H1 (cell line): ENCODE measurements around the gene IFT20. TPM values are rescaled to one million over a fixed set of nuclear protein-coding genes. Genes with fewer than 3 reads are reported as not detected.

ENCODE experiments used
- ASH2L ChIP-seq: fragments of 200-600, 300-600 bp; sonication (generic); IDR thresholded peaks from one replicate; pipeline ENCODE4 v1.7.1; 2017; ENCODE audit warnings: low read length
- ATF3 ChIP-seq: IDR thresholded peaks from 2 replicates; pipeline ENCODE4 v1.6.1; 2011; ENCODE audit warnings: low read depth, mild to moderate bottlenecking, low read length; ENCODE audit not compliant: insufficient read depth
- CTBP2 ChIP-seq: IDR thresholded peaks from 2 replicates; pipeline ENCODE4 v1.7.0; 2011; ENCODE audit warnings: borderline replicate concordance, mild to moderate bottlenecking, moderate library complexity, mixed read lengths, low read length; ENCODE audit not compliant: insufficient read depth, insufficient read length
- NANOG ChIP-seq: IDR thresholded peaks from 2 replicates; pipeline ENCODE4 v1.6.1; 2011; ENCODE audit warnings: low read length, low read depth, mild to moderate bottlenecking, inconsistent platforms; ENCODE audit not compliant: insufficient read depth, poor library complexity, severe bottlenecking
- polyA plus RNA-seq, 7 experiments: library from polyadenylated mRNA; depleted of rRNA in 3 of 7; stranded (reverse) in 5 of 7; unstranded in 2 of 7; fragments of >200 nt in 5 of 7; fragments of 200-250 nt in 2 of 7; gene quantifications; 1 replicate in 5 of 7; 2 replicates in 1 of 7; 4 replicates in 1 of 7; pipeline versions ENCODE4 v1.2.1 to v1.2.3, GENCODE V29; 2011 to 2013; ENCODE audit warnings: missing spikeins in 2 of 7, mixed read lengths in 2 of 7
- total RNA-seq: library from RNA; stranded (reverse); fragmentation: NEBNext Ultra II Directional; extraction: Animal tissue kit (Norgen Biotek cat#: 25700); gene quantifications from 2 replicates; pipeline ENCODE4 v1.2.1, GENCODE V29; 2021
- TF ChIP-seq, protein P1 (sequence below): fragments of 300-600 bp; sonication (generic); IDR thresholded peaks from 2 replicates; pipeline ENCODE4 v1.7.1; 2012; ENCODE audit warnings: low read length, moderate library complexity, mild to moderate bottlenecking, inconsistent platforms; ENCODE audit not compliant: insufficient replicate concordance

The IFT20 gene
- total and polyA plus RNA-seq, 2 of the 8 experiments (the other 6 are each of a cell fraction or from before 2014, with no cell fraction given), result 9.0 to 21.0 TPM

DNA sequence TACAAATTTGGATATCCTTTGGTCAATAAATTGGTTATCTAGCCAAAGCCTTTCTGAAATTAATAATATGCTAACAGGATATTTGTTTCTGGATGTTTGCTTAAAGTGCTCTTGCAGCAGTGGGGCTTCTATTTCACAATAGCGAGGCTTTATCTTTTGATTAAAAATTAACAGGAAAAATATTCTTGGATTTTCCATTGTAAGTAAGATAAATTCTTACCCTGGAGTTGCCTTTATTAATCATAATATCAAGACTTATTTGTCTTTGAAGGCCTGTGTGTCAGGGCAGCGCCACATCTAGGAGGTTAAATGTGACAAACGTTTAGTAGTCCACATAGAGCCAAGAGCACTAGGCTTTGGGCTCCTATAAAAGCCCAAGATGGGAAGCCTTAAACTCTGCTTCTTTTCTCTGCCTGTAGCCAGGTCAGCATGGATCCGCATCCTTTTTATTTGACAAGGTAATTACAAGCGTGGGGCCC, 11.0 kb downstream of the IFT20 start (continued):
- TF ChIP-seq, protein P1, sequence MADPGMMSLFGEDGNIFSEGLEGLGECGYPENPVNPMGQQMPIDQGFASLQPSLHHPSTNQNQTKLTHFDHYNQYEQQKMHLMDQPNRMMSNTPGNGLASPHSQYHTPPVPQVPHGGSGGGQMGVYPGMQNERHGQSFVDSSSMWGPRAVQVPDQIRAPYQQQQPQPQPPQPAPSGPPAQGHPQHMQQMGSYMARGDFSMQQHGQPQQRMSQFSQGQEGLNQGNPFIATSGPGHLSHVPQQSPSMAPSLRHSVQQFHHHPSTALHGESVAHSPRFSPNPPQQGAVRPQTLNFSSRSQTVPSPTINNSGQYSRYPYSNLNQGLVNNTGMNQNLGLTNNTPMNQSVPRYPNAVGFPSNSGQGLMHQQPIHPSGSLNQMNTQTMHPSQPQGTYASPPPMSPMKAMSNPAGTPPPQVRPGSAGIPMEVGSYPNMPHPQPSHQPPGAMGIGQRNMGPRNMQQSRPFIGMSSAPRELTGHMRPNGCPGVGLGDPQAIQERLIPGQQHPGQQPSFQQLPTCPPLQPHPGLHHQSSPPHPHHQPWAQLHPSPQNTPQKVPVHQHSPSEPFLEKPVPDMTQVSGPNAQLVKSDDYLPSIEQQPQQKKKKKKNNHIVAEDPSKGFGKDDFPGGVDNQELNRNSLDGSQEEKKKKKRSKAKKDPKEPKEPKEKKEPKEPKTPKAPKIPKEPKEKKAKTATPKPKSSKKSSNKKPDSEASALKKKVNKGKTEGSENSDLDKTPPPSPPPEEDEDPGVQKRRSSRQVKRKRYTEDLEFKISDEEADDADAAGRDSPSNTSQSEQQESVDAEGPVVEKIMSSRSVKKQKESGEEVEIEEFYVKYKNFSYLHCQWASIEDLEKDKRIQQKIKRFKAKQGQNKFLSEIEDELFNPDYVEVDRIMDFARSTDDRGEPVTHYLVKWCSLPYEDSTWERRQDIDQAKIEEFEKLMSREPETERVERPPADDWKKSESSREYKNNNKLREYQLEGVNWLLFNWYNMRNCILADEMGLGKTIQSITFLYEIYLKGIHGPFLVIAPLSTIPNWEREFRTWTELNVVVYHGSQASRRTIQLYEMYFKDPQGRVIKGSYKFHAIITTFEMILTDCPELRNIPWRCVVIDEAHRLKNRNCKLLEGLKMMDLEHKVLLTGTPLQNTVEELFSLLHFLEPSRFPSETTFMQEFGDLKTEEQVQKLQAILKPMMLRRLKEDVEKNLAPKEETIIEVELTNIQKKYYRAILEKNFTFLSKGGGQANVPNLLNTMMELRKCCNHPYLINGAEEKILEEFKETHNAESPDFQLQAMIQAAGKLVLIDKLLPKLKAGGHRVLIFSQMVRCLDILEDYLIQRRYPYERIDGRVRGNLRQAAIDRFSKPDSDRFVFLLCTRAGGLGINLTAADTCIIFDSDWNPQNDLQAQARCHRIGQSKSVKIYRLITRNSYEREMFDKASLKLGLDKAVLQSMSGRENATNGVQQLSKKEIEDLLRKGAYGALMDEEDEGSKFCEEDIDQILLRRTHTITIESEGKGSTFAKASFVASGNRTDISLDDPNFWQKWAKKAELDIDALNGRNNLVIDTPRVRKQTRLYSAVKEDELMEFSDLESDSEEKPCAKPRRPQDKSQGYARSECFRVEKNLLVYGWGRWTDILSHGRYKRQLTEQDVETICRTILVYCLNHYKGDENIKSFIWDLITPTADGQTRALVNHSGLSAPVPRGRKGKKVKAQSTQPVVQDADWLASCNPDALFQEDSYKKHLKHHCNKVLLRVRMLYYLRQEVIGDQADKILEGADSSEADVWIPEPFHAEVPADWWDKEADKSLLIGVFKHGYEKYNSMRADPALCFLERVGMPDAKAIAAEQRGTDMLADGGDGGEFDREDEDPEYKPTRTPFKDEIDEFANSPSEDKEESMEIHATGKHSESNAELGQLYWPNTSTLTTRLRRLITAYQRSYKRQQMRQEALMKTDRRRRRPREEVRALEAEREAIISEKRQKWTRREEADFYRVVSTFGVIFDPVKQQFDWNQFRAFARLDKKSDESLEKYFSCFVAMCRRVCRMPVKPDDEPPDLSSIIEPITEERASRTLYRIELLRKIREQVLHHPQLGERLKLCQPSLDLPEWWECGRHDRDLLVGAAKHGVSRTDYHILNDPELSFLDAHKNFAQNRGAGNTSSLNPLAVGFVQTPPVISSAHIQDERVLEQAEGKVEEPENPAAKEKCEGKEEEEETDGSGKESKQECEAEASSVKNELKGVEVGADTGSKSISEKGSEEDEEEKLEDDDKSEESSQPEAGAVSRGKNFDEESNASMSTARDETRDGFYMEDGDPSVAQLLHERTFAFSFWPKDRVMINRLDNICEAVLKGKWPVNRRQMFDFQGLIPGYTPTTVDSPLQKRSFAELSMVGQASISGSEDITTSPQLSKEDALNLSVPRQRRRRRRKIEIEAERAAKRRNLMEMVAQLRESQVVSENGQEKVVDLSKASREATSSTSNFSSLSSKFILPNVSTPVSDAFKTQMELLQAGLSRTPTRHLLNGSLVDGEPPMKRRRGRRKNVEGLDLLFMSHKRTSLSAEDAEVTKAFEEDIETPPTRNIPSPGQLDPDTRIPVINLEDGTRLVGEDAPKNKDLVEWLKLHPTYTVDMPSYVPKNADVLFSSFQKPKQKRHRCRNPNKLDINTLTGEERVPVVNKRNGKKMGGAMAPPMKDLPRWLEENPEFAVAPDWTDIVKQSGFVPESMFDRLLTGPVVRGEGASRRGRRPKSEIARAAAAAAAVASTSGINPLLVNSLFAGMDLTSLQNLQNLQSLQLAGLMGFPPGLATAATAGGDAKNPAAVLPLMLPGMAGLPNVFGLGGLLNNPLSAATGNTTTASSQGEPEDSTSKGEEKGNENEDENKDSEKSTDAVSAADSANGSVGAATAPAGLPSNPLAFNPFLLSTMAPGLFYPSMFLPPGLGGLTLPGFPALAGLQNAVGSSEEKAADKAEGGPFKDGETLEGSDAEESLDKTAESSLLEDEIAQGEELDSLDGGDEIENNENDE, result no peak
- TF ChIP-seq ATF3, result no peak
- TF ChIP-seq NANOG, result no peak
- no peak for TF ChIP-seq ASH2L
- no peak for TF ChIP-seq CTBP2
